ENCODE data around the gene NEAT1.
A peak's percentile ranks its signal among the peaks of the same experiment; 100 is the strongest.

NEAT1 gene

DNA sequence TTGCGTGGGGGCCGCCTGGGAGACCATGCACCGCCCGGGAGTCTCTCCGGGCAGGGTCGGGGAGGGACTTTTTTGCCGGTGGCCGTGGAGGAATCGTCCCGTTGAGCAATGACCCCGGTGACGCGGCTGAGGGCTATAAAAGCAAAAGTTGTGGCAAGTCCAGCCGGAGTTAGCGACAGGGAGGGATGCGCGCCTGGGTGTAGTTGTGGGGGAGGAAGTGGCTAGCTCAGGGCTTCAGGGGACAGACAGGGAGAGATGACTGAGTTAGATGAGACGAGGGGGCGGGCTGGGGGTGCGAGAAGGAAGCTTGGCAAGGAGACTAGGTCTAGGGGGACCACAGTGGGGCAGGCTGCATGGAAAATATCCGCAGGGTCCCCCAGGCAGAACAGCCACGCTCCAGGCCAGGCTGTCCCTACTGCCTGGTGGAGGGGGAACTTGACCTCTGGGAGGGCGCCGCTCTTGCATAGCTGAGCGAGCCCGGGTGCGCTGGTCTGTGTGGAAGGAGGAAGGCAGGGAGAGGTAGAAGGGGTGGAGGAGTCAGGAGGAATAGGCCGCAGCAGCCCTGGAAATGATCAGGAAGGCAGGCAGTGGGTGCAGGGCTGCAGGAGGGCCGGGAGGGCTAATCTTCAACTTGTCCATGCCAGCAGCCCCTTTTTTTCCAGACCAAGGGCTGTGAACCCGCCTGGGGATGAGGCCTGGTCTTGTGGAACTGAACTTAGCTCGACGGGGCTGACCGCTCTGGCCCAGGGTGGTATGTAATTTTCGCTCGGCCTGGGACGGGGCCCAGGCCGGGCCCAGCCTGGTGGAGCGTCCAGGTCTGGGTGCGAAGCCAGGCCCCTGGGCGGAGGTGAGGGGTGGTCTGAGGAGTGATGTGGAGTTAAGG lies at the start of gene NEAT1:
Gene NEAT1, plus strand, starts transcription at position 166 of the 883 bp plus-strand sequence.
- peak; percentile 96 for DNase-seq

DNA sequence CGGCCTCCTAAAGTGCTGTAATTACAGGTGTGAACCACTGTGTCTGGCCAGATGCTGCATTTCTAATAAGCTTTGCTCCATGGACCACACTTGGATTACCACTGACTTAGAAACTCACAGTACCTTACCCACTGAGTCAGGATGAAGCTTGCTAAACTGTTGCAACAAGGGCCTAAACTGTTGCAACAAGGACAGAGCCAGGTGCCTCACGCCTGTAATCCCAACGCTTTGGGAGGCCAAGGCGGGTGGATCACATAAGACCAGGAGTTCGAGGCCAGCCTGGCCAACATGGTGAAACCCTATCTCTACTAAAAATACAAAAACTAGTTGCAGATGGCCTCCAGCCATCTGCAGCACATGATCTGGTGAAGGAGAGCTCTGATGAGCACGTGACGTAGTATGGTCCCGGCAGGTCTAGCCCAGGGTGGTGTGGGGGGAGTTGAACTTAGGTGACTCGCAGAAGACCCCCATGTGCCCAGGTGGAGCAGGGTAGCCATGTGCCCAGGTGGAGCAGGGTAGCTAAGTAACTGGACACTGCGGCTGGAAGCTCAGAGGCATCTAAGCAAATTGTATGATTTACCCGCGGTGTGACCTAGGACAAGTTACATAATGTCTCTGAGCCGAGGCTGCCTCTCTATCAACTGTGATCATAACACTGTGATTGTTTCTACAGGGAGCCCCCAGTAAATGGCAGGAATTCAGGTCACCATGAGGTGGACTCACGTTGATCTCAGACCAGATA lies 48.6 kb upstream of the NEAT1 start:
- DNase-seq: no peak

DNA sequence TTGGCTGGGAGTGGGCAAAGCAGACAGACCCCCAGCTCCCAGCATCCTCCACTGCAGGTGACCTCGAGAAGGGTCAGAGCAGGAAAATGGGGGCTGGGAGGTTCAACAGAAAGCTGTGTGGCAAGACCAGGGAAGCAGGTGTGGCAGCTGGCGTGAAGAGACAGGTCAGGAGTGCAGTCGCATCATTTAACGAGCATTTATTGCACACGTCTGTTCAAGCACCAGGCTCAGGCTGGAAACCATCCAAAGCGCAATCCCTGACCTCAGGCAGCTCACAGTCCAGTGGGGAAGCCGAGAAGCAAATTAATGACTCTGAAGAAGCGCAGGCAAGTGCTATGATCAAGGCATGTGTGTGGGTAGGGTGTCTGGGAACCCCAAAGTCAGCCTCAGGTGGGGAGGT lies 47.6 kb upstream of the NEAT1 start:
- DNase-seq: no peak

DNA sequence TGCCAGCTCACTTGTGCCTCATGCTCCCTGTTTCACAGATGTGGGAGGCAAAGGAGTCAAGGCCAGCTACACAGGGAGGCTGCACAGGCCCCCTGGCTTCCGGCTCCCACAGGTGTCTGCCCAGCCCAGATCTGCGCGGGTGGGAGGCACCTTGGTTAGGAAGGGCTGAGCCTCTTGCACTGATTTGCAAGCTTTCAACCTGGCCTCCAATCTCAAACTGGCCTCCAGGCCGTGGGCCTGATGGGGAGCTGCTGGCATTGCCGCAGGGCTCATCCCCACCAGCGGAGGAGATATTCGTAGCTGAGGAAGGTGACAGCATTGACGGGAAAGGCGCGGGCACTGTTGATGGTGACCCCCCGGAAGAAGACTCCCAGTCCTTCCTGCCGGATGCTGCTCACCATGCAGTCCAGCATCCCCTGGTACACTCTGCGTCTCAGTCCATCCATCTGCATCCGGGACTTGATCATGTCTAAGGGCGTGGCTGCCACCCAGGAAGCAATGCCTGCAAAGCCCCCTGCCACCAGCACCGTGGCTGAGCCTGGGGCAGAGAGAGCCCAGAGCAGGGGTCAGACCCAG lies 46.4 kb upstream of the NEAT1 start:
- no peak for DNase-seq

DNA sequence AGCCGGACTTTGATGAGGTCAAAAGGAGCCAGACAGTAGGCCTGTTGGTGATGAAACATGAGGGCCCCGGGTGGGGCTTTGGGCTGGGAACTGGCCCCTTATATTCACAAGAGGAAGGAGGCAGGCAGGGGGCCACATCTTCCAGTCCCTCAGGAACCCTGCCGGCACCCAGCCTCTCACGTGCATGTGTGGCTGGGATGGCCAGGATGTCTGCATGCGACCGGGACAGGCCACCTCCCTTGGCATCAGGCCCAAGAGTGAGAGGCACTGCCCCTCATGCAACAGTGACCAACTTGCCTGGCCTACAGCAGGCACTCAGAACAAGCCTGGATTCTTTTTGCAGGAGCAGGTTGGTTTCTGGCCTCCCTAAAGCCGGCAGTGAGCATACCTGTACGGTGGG lies 45.6 kb upstream of the NEAT1 start:
- DNase-seq: no peak

DNA sequence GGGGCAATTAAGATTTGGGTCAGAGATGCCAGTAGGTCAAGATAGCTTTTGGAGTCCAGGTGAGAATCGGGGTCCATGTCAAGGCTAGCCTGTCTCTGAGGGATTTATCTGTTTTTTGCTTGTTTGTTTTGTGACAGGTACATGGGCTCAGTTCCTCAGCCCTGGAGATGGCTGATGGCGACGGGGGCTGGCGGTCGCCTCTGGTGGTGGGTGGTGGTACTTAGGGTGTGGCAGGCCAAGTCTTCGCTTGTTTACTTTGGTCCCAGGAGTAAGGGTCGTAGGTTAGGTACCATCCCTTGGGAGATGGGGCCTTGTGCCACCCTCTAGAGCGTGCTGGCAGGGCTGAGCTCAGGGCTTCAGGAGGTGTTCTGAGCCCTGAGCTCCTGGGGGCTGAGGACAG lies 44.8 kb upstream of the NEAT1 start:
- DNase-seq: no peak

DNA sequence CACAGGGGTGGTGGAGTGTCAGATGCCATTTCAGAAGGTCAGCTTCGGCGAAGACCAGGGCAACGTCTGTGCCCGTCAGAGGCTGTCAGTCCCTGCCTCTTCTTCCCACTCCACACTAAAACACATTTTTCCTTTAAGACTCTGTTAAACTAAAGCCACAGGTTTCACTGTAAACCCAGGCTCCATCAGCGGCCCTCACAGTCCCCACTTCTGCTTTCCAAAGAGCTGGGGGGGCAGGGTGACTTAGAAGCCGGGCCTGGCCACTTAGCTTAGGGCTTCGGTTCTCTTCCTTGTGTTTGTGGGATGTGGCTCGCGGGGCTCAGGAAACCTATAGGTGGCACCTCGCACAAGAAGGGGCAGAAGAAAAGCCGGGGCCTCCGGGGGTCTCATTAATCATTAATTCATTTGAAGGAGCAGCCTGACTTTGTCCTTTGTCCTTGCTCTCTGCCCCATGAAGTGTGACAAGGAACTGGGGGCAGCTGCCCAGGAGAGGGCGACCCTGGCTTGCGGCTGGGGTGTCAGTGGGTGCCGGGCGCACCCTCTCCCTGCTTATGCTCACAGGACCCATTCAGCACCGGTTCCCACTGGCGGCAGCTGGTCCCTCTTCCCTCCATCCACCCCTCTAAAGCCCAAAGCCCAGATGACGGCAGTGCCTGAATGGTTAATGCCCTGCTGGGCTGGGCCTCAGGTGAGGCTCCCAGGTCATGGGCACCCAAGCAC lies 44.2 kb upstream of the NEAT1 start:
- no peak for DNase-seq

DNA sequence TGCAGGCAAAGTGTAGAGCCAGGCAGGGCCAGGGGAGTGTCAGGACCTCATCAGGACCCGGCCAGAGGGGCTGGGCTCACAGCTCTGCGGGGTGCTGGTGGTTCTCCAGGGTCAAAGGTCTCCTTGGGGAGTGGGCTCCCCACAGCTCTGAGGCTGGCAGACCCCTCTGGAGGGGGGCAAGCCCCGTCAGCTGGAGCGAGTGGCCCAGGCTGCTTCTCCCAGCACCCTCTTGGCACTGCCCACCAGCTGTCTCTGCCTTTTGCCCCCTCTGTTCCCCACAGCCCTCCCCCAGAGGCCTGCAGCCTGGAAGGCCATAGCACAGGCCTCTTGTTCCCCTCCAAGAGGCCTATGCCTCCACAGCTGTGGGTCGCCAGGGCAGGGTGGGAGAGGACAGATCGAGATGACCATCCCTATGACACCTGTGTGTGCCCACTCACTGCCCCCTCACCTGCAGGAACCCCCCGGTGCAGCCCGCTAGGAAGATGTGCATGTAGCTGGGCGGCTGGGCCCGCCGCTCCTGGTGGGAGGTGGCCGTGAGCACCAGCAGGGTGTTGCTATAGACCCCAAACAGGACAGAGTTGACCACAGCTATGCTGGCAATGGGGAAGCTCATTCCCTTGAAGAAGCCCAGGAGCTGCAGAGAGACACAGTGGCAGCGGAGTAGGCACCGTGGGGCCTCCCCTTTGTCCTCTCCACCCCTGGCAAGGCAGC lies 43.5 kb upstream of the NEAT1 start:
- DNase-seq: no peak

DNA sequence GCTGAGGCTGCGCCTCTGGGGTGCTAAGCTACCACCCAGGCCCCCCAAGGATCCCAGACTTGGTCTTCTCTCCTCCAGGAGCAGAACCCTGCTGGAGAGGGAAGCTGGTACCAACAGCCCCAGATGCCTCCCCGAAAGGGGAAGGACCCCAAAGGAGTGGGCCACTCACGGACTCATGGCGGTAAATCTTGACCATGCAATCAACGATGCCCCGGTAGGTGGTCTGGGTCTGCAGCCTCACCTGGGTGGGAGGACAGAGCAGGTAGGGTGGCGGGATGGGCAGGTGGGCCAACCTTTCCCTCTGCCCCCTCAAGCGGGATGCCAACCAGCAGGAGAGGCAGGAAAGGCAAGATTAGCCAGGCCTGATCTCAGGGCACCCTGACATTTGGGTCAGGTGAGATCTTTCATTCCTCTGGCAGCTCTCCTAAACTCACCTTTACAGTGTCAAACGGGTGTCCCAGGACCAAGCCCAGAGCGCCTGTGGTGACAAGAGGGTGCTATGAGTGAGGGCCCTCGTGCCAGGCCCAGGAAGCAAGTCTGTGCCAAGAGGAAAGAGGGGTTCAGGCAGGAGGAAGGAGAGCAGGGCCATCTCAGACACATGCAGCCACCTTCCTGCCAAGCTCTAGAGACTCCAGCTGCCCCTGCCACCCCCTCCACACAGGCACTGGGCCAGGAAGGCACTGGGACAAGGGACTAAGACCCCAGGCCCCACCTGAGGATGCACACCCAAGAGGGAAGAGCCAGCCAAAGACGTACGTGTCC lies 42.7 kb upstream of the NEAT1 start:
- no peak for DNase-seq

DNA sequence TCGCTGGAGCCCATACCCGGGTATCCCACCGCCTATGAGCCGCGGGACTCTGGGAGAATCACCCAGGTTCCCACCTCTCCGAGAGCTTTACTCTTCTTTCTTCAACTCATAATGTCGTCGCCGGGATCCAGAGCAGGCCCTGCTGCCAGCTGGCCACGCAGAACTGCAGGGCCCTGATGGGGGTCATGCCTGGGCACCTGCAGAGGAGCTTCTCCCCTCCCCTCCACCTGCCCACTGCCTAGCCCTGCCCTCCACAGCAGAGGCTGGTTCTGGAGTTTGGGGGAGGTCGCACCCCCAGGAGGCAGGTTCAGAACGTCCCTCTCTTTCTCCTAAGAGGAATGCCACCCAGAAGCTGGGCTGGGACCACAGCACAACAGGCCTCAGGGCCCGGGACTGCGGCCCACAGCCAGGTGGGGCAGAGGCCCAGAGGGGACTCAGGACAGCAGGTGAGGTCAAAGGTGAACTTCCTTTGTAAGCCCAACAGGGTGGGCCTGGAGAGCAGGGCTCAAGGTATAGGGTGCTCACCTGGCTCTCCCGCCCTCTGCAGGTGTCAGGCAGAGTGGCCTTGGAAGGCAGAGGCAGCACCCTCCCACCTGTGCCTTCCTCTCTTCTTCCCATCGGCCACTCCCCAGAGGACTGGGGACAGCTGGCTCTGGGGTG lies 42.0 kb upstream of the NEAT1 start:
- no peak for DNase-seq

DNA sequence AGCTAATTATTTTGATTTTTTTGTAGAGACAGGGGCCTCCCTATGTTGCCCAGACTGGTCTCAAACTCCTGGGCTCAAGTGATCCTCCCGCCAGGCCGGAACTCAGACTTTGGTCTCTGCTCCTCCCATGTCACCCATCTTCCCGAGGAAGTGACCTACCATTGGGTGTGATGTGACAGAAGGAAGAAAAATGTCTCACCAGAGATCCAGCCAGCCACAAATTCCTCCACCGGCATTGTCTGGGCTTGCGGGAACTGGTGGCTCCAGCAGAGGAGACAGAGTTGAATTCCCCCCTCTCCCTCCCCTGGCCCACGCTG lies 40.9 kb upstream of the NEAT1 start:
- DNase-seq: no peak

DNA sequence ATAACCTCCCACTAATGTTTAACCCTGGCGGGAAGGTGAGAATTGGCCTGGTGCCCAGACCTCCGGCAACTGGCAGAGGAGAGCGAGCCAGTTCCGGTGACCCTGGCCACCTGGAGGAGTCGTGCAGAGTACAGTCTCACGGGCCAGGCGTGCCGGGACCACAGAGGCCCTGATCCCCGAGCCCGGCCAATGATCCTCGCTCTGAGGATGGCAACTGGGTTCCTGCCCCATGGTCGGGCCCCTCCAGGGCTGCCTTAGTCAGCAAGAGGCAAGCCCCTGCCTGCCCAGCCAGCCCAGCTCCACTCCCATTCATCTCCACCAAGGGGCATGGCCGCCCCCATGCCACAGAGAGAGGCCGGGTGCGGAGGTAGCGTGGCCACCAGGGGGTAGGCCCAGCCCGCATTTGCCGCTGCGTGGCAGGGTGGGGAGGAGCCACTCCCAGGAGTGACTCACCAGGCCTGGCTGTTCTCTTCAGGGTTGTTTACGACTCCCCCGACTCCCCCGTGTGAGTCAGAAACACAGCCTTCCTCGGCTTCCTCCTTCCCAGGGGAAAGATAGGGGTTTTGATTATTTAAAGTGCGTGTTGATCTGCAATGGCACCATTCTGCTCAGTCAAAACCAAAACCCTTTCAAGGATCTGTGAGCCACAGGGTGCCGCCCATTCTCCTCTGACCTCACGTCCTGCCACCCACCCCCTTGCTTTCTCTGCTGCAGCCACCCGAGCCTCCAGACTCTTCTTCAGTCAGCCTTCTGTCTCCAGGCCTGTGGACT lies 40.4 kb upstream of the NEAT1 start, which contains the start of gene SLC25A45:
Gene SLC25A45, minus strand, starts transcription at position 614 of the 771 bp plus-strand sequence. CDS start 695 bp downstream, outside the sequence.
- peak; percentile 81 for DNase-seq

DNA sequence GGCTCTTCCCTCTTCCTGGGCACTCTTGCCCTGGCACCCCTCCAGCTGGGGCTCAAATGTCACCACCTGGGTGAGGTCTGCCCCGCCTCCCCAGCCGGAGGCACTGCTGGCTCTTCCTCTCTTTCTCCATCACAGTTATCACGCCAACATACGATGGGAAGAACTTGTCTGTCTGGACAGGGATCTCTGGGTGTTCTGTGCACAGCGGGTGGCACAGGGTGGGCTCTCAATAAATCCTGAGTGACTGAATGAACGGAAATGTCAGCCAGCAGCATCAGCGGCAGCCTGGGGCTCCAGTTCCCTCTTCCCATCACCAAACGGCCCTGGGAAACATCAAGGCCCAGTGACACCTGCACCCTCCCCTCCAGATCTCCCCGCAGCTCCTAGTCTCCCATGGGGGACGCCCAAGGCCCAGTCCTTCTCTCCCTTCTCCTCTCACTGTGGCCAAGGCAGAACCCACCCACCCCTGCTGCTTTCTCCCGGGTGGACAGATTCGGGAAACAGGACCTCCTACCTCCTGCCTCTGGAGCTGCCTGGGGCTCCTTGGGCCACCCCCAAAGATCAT lies 39.7 kb upstream of the NEAT1 start:
- DNase-seq: no peak

DNA sequence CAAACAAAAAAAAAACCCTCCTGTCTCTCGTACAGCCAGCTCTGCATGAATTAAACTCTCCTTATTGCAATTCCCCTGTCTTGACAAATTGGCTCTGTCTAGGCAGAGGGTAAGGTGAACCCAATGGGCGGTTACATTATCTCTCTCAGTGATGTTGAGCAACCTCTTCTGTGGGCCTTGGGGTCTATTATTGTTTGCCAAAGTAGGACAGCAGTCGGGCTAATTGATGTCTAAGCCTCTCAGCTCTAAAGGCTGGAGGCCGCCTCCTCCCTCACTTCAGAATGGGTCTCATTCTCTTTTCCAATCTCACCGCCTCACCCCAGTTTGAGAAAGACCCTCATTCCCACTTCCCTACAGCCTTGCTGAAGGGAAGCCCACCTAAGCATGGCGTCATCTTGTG lies 38.8 kb upstream of the NEAT1 start:
- DNase-seq: no peak

DNA sequence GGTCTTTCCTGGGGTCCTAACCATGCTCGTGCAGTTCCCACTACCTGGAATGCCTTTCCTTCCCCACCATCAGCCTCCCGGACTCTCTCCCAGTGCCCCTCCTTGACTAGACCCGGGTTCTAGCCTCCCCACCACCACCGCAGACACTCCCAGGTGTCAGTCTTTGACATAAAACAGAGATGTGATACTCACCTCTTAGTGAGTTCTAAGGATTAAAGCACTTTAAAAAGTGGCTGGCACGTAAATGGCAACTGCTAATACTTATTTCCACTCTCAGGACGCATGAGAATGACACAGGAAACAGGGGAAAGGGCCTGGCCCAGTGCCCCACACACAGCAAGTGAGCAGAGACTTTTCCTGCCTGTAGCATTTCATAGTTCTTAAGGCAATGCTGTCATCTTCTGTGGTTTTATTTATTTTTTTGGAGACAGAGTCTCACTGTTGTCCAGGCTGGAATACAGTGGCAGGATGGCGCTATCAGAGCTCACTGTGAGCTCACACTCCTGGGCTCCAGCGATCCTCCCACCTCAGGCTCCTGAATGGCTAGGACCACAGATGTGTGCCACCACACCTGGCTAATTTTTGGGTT lies 38.2 kb upstream of the NEAT1 start:
- DNase-seq: no peak

DNA sequence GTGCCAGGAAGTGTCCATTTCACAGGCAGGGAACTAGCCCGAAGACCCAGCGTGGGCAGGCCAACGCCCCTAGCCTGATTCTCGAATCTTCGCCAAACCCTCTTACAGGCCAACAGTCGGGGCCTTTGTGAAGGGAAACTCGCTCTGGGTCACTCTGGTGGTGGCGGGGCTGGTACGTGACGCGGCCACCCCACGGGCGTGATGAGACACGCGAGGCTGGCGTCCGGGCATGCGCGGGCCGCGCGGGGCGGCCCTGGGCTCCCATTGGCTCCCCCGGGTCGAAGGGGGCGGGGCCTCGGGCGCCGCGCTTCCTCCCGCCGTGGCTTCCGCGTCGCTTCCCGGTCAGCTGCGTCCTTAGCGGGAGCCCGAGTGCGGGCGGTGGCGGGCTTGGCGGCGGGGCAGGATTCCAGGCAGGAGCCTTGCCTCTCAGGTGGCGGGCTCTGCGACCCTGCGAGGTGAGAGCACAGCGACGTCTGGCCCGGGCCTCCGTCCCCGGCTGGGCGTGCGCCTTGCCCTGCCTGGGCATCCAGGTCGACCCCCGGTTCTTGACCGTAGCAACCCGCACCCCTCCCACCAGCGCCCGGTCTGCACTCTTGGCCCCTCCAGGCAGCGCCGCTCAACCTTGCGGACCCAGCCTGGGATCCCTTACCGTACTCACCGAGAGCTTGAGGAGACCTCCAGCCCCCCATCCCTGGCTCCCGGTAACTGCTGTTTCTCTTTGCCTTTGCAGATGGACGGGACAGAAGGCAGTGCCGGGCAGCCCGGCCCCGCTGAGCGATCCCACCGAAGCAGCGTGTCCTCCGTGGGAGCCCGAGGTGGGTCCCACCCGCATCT lies 36.1 kb upstream of the NEAT1 start, which contains the start of gene FRMD8:
Gene FRMD8, plus strand, starts transcription at position 331 of the 834 bp plus-strand sequence. Its CDS starts 400 bp downstream, at position 731.
- DNase-seq: peak; percentile 94

DNA sequence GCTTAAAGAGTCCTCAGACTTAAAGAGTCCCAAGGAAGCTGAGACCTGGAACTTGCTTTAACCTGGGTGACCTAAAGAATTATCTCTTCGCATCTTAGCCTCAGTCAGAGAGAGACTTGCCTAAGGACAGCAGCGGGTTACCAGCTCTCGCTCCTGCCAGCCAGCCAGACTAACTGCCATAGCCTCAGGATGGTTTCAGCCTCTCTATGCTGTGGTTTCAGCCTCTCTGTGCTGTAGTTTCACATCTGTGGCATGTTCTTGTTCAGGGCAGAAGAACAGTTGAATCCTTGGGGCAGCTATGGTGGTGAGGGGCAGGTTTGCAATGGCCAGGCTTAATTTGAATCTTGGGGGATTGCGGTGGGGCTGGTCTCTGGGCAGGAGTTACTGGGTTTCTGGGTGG lies 33.9 kb upstream of the NEAT1 start:
- no peak for DNase-seq

DNA sequence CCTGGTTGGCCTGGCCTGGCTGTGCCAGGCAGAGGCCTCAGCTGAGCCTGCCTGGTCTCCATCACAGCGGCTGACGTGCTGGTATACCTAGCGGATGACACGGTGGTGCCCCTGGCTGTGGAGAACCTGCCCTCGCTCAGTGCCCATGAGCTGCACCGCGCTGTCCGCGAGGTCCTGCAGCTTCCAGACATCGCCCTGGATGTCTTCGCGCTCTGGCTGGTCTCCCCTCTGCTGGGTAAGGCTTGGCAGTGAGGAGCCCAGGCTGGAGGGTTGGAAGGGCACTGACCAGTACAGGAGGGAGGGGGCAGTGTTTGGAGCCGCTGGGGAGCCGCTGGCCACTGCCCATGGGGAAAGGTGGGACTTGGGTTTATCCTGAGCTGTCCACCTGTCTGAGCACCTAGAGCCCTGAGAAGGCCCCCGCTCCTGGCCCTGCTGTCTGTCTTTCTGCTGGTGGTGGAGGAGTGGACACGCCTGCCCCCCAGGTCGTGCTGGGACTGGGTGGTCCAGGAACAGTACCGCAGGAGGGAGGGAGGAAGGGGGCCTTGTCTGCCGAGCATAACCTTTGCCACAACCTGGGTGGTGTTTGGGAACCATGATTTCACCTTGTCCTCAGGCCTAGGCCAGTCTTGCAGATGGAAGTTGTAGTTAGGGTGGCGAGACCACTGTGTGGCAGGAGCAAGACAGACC lies 33.2 kb upstream of the NEAT1 start:
- no peak for DNase-seq
